Esophagus muscularis mucosa (tissue), 4 donors: ENCODE results near the gene VWA1. TPM values are rescaled to one million over a fixed set of nuclear protein-coding genes. Genes with fewer than 3 reads are reported as not detected.

Experiments used
- total RNA-seq, 4 donors: library from RNA; depleted of rRNA; stranded (reverse); fragments of >200 nt; gene quantifications; one replicate each; pipeline versions ENCODE4 v1.1.0 to v1.2.1, GENCODE V29; 2016

Gene VWA1
- total RNA-seq, 4 donors from 2014 or later = 99.7 to 168 (median 116) TPM

Other genes with a start within 250 kb of the VWA1 start
- under 1 TPM in 2 of 4 donors, not detected in 2; 0.29 to 0.66 TPM for gene TNFRSF18, start 229.1 kb upstream of the VWA1 start, total RNA-seq
- gene TNFRSF4, start 221.5 kb upstream of the VWA1 start, total RNA-seq = 1 to 10 TPM in 2 of 4 donors, under 1 TPM in 2; 0.50 to 2.1 (median 0.93) TPM
- 100 to 1,000 TPM in 3 of 4 donors, 10 to 100 TPM in 1; 88.5 to 125 (median 107) TPM for gene SDF4, start 203.7 kb upstream of the VWA1 start, total RNA-seq
- 10 to 100 TPM; 10.4 to 24.6 (median 21.0) TPM for gene B3GALT6, start 203.5 kb upstream of the VWA1 start, total RNA-seq
- under 1 TPM in 2 of 4 donors, not detected in 2; 0.33 to 0.52 TPM for gene C1QTNF12, start 189.0 kb upstream of the VWA1 start, total RNA-seq
- 10 to 100 TPM; 34.9 to 61.4 (median 49.5) TPM for gene UBE2J2, start 161.8 kb upstream of the VWA1 start, total RNA-seq
- 1 to 10 TPM in 3 of 4 donors, under 1 TPM in 1; 0.83 to 4.1 (median 1.9) TPM for gene SCNN1D, start 155.3 kb upstream of the VWA1 start, total RNA-seq
- 10 to 100 TPM; 34.8 to 63.2 (median 47.4) TPM for gene ACAP3, start 127.8 kb upstream of the VWA1 start, total RNA-seq
- gene PUSL1, start 127.1 kb upstream of the VWA1 start, total RNA-seq = 10 to 100 TPM; 10.3 to 24.7 (median 21.7) TPM
- 100 to 1,000 TPM in 1 of 4 donors, 10 to 100 TPM in 3; 75.9 to 121 (median 87.8) TPM for gene INTS11, start 111.0 kb upstream of the VWA1 start, total RNA-seq
- gene CPTP, start 110.9 kb upstream of the VWA1 start, total RNA-seq = 10 to 100 TPM; 15.4 to 44.9 (median 31.5) TPM
- gene TAS1R3, start 104.4 kb upstream of the VWA1 start, total RNA-seq = under 1 TPM in 2 of 4 donors, not detected in 2; 0.17 to 0.32 TPM
- gene DVL1, start 86.3 kb upstream of the VWA1 start, total RNA-seq = 100 to 1,000 TPM in 2 of 4 donors, 10 to 100 TPM in 2; 66.9 to 141 (median 114) TPM
- 100 to 1,000 TPM in 2 of 4 donors, 10 to 100 TPM in 2; 68.5 to 129 (median 87.2) TPM for gene MXRA8, start 77.1 kb upstream of the VWA1 start, total RNA-seq
- gene AURKAIP1, start 60.5 kb upstream of the VWA1 start, total RNA-seq = 100 to 1,000 TPM in 3 of 4 donors, 10 to 100 TPM in 1; 98.4 to 152 (median 117) TPM
- gene CCNL2, start 36.4 kb upstream of the VWA1 start, total RNA-seq = 100 to 1,000 TPM in 2 of 4 donors, 10 to 100 TPM in 2; 73.4 to 136 (median 108) TPM
- gene MRPL20, start 28.4 kb upstream of the VWA1 start, total RNA-seq = 100 to 1,000 TPM; 144 to 175 (median 155) TPM
- 10 to 100 TPM in 2 of 4 donors, 1 to 10 TPM in 2; 8.1 to 19.2 (median 9.8) TPM for gene ANKRD65, start 14.4 kb upstream of the VWA1 start, total RNA-seq
- 1 to 10 TPM in 1 of 4 donors, under 1 TPM in 3; 0.32 to 2.4 (median 0.58) TPM for gene ATAD3C, start 14.0 kb downstream of the VWA1 start, total RNA-seq
- 10 to 100 TPM in 2 of 4 donors, 1 to 10 TPM in 2; 9.7 to 14.9 (median 10.0) TPM for gene ATAD3B, start 36.1 kb downstream of the VWA1 start, total RNA-seq
- gene ATAD3A, start 76.5 kb downstream of the VWA1 start, total RNA-seq = 10 to 100 TPM; 18.3 to 29.3 (median 25.2) TPM
- gene TMEM240, start 104.9 kb downstream of the VWA1 start, total RNA-seq = 10 to 100 TPM in 2 of 4 donors, 1 to 10 TPM in 2; 8.7 to 22.1 (median 13.9) TPM
- 100 to 1,000 TPM in 2 of 4 donors, 10 to 100 TPM in 2; 78.7 to 134 (median 112) TPM for gene SSU72, start 139.2 kb downstream of the VWA1 start, total RNA-seq
- 1 to 10 TPM in 1 of 4 donors, under 1 TPM in 2, not detected in 1; 0.50 to 1.9 (median 0.84) TPM for gene FNDC10, start 164.4 kb downstream of the VWA1 start, total RNA-seq
- 10 to 100 TPM; 33.6 to 99.9 (median 74.6) TPM for gene MIB2, start 179.8 kb downstream of the VWA1 start, total RNA-seq
- gene MMP23B, start 196.5 kb downstream of the VWA1 start, total RNA-seq = 10 to 100 TPM in 3 of 4 donors, 1 to 10 TPM in 1; 3.2 to 19.5 (median 14.0) TPM
- 10 to 100 TPM; 27.2 to 68.9 (median 33.0) TPM for gene CDK11B, start 223.3 kb downstream of the VWA1 start, total RNA-seq